ENCODE data around the gene NFS1. TPM values are rescaled to one million over a fixed set of nuclear protein-coding genes. Genes with fewer than 3 reads are reported as not detected.
"Not testable (repeated sequence)": the region's sequence is repeated elsewhere in the genome, so short reads cannot be mapped to it uniquely, and the experiment has no call there.

The NFS1 gene
- total RNA-seq, 1 donor from 2014 or later, result 22.2 TPM

DNA sequence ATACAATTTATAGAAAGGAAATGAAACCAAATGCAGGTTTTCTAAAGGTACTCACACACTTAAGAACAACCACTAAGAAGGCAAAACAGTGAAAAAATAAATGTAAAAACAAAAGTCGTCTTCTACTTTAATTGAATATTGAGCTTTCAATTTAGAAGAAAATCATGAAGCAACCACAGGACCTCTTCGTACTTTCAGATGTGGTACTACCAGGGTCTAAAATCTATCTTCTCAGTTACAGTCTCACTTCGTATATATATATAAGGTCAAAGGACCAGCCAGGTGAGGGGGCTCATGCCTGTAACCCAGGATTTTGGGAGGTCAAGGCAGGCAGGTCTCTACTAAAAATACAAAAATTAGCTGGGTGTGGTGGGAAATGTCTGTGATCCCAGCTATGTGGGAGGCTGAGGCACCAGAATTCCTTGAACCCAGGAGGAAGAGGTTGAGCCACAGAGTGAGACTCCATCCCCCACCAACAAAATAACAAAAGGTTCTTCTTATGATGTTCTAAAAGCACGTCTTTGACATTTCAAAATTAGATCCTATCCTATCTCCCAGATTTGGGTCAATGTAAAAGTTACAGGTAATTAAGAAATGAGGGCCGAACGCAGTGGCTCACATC, 12.5 kb upstream of the NFS1 start:
- DNase-seq (no peak), ATAC-seq (no peak)
- intact Hi-C loops (cut with DNase I), result no loop called here
- H3K27ac ChIP-seq, result no peak overlapping the region
- no peaks in the 10 kb centered on the region for H3K9me3 ChIP-seq
- TF ChIP-seq CTCF (IDR thresholded peaks at IDR 0.05), result no peak
- H3K36me3 ChIP-seq, result peaks cover 100% of the 10 kb centered on the region
- peaks cover 41% of the 10 kb centered on the region for H3K4me1 ChIP-seq
- no peaks in the 10 kb centered on the region for H3K27me3 ChIP-seq (ENCODE audit: low read depth)
- H3K4me3 ChIP-seq, result no peak overlapping the region

- intact Hi-C loops (cut with DNase I), result no loop called here
- H3K27ac ChIP-seq, result no peak overlapping the region
These were observed 11.9 kb upstream of the NFS1 start for GRCh38 chr20:35710884-35711587.

DNA sequence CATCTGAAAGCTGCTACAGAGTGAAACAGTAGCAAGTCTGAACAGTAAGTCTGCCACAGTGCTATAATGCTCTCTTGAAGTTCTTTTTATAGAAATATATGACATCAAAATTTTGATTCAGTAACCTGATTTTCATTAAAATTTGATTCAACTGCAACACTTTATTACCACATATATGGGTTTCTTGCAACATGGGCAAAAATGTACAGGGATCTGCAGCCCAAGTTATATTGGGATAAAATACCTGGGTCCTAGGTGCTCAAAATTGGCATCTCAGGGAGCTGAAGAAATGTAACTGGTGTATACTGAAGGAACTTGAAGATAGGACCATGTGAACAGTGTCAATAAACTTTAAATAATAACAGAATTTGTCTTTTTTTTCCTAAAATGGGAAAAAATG, 10.9 kb upstream of the NFS1 start:
- Histone ChIP-seq H3K4me3 (no peak overlapping the region), H3K27ac (no peak overlapping the region), H3K9me3 (no peaks in the 10 kb centered on the region), H3K36me3 (peaks cover 100% of the 10 kb centered on the region), H3K27me3 (ENCODE audit: low read depth) (no peaks in the 10 kb centered on the region), H3K4me1 (peaks cover 41% of the 10 kb centered on the region)
- intact Hi-C loops (cut with DNase I), result no loop called here
- no peak for TF ChIP-seq CTCF (IDR thresholded peaks at IDR 0.05)
- ATAC-seq, result no peak
- DNase-seq, result no peak

More at GRCh38 chr20:35710884-35711587, 11.9 kb upstream of the NFS1 start:
- DNase-seq (no peak), ATAC-seq (no peak)
- H3K36me3 ChIP-seq, result peaks cover 100% of the 10 kb centered on the region
- H3K4me1 ChIP-seq, result peaks cover 41% of the 10 kb centered on the region
- H3K4me3 ChIP-seq, result no peak overlapping the region
- no peaks in the 10 kb centered on the region for H3K27me3 ChIP-seq (ENCODE audit: low read depth)
- no peak for TF ChIP-seq CTCF (IDR thresholded peaks at IDR 0.05)
- no peaks in the 10 kb centered on the region for H3K9me3 ChIP-seq

DNA sequence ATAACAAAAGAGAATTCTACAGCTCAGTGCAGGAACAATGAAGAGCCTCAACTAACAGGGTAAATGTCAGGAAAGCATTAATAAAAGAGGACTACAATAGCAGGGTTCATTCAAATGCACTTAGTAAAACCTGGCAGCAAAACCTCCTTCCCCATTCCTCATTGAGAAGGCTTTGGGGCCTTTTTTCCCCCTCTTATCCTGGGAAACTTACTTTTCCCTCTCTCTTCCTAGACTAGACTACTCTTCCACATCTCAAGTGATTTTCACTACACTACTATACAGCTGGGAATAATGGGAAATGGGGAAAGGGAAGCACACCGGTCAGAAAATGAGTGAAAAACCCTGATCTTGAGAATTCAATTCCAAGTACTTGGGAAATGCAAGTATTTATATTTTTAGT, 10.1 kb upstream of the NFS1 start:
- Histone ChIP-seq H3K9me3 (no peaks in the 10 kb centered on the region), H3K4me3 (no peak overlapping the region), H3K36me3 (peaks cover 100% of the 10 kb centered on the region), H3K27me3 (ENCODE audit: low read depth) (no peaks in the 10 kb centered on the region), H3K27ac (no peak overlapping the region), H3K4me1 (peaks cover 41% of the 10 kb centered on the region)
- no peak for ATAC-seq
- DNase-seq, result no peak
- TF ChIP-seq CTCF (IDR thresholded peaks at IDR 0.05), result no peak
- intact Hi-C loops (cut with DNase I), result no loop called here

GRCh38 chr20:35708502-35708901, 9.3 kb upstream of the NFS1 start:
- TF ChIP-seq CTCF (IDR thresholded peaks at IDR 0.05), result no peak
- DNase-seq (no peak), ATAC-seq (no peak)
- Histone ChIP-seq H3K27ac (no peak overlapping the region), H3K4me3 (no peak overlapping the region), H3K27me3 (ENCODE audit: low read depth) (no peaks in the 10 kb centered on the region), H3K4me1 (peaks cover 41% of the 10 kb centered on the region), H3K36me3 (peaks cover 100% of the 10 kb centered on the region), H3K9me3 (no peaks in the 10 kb centered on the region)
- intact Hi-C loops (cut with DNase I), result no loop called here

DNA sequence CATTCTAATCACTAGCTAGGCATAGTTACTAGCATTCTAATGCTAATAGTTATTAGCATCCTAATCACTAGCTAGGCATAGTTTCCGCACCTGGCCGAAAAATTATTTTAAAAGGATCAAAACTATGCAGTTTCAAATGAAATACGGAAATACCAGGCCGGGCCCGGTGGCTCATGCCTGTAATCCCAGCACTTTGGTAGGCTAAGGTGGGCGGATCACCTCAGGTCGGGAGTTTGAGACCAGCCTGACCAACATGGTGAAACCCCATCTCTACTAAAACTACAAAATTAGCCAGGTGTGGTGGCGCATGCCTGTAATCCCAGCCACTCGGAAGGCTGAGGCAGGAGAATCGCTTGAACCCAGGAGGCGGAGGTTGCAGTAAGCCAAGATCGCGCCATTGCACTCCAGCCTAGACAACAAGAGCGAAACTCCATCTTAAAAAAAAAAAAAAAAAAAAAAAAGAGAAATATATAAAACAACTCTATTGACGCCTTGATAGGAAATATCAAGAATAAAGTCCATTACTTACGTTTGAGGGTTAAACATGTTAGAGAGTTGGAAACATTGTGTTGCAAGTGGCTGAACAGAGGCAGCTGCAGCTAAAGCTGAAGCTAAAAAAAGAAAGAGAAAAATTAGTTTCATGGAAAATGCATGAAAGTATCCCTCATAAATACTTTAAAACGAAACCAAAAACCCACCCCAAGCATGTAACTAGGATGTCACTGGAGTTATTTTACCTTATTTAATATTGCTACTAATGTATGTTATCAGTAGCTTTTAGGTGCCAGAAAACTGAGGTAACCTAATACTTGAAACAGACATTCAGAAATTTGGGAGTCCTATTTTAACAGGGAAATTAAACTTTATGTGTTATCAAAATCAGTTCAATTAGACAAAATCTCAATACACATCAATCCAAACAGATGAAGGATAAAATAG, 7.7 kb upstream of the NFS1 start:
- Histone ChIP-seq H3K36me3 (peaks cover 100% of the 10 kb centered on the region), H3K4me1 (peaks cover 33% of the 10 kb centered on the region)
- H3K9me3 ChIP-seq; ATAC-seq; DNase-seq; H3K27ac ChIP-seq; intact Hi-C loops (cut with DNase I); H3K4me3 ChIP-seq; H3K27me3 ChIP-seq (ENCODE audit: low read depth): not testable (repeated sequence)

DNA sequence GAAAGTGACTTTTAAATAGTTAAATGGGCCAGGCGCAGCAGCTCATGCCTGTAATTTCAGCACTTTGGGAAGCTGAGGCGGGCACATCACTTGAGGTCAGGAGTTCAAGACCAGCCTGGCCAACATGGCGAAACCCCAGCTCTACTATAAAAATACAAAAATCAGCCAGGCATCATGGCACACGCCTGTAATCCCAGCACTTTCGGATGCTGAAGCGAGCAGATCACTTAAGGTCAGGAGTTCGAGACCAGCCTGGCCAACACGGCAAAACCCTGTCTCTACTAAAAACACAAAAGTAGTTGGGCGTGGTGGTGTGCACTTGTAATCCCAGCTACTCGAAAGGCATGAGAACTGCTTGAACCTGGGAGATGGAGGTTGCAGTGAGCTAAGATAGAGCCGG, 6.7 kb upstream of the NFS1 start:
- H3K27ac ChIP-seq; intact Hi-C loops (cut with DNase I); H3K27me3 ChIP-seq (ENCODE audit: low read depth); DNase-seq; ATAC-seq; H3K9me3 ChIP-seq; H3K4me3 ChIP-seq: not testable (repeated sequence)
- Histone ChIP-seq H3K36me3 (peaks cover 94% of the 10 kb centered on the region), H3K4me1 (peaks cover 24% of the 10 kb centered on the region)

Data from lower lobe of right lung (tissue), 2 donors.